Kidney (tissue), 14 donors: ENCODE results near the gene ALK. TPM values are rescaled to one million over a fixed set of nuclear protein-coding genes. Genes with fewer than 3 reads are reported as not detected.

Experiments used
- DNase-seq, 5 donors: peaks; one replicate each; pipeline ENCODE4 v3.0.0-alpha.2; 2013 to 2020
- FAIRE-seq: peaks from 2 replicates; lab custom pipeline; 2012; peaks lifted over from hg19 to GRCh38; lab: Jason Lieb, UNC
- H3K27ac ChIP-seq, 2 donors: one replicate each; pipeline ENCODE4 v1.7.0; 2013; ENCODE audit warnings: low read depth in 2 of 2, low read length in 2 of 2, inconsistent platforms in 1 of 2
- H3K27me3 ChIP-seq: one replicate; pipeline ENCODE4 v1.7.1; 2013; ENCODE audit warnings: low read length, inconsistent platforms; ENCODE audit not compliant: control insufficient read depth, insufficient read depth
- H3K36me3 ChIP-seq, 3 donors: one replicate each; pipeline versions ENCODE4 v1.7.0 to v1.7.1; 2013; ENCODE audit warnings: low read length in 3 of 3, control low read depth in 1 of 3, inconsistent platforms in 1 of 3; ENCODE audit not compliant: insufficient read depth in 3 of 3, control insufficient read depth in 2 of 3
- H3K4me1 ChIP-seq, 3 donors: one replicate each; pipeline versions ENCODE4 v1.7.0 to v1.7.1; 2013; ENCODE audit warnings: low read length in 3 of 3, inconsistent platforms in 1 of 3, low read depth in 1 of 3; ENCODE audit not compliant: control insufficient read depth in 2 of 3, insufficient read depth in 2 of 3
- H3K4me3 ChIP-seq, 3 donors: one replicate each; pipeline versions ENCODE4 v1.7.0 to v1.8.1; 2013; ENCODE audit warnings: low read length in 3 of 3, control low read depth in 1 of 3, inconsistent platforms in 1 of 3
- H3K9ac ChIP-seq, 3 donors: one replicate each; pipeline versions ENCODE4 v1.7.0 to v1.7.1; 2013; ENCODE audit warnings: low read length in 3 of 3, control low read depth in 1 of 3, inconsistent platforms in 1 of 3
- H3K9me3 ChIP-seq, 3 donors: one replicate each; pipeline versions ENCODE4 v1.7.0 to v1.7.1; 2013; ENCODE audit warnings: low read length in 3 of 3, control low read depth in 1 of 3, inconsistent platforms in 1 of 3; ENCODE audit not compliant: control insufficient read depth in 2 of 3, insufficient read depth in 1 of 3
- CTCF ChIP-seq: IDR thresholded peaks from 3 replicates; pipeline ENCODE4 v1.5.1; 2012; ENCODE audit warnings: mild to moderate bottlenecking, moderate library complexity, borderline replicate concordance; ENCODE audit not compliant: insufficient read depth; ENCODE audit errors: extremely low read depth
- intact Hi-C: fragments of 100-400 bp; cut with DNase I; formaldehyde crosslinking; loops from one replicate; pipeline ENCODE4 v1.11.1; 2022
- polyA plus RNA-seq: library from polyadenylated mRNA; stranded (reverse); fragments of 350-450 nt; fragmentation: Illumina TruSeq; extraction: RNeasy Lipid Tissue Mini Kit (QIAGEN cat#74804); gene quantifications from one replicate; pipeline ENCODE4 v1.2.3, GENCODE V29; 2014; ENCODE audit warnings: low read depth, low replicate concordance; ENCODE audit not compliant: insufficient read depth
- total RNA-seq: library from RNA; stranded (reverse); fragmentation: NEBNext Ultra II Directional; extraction: Animal tissue kit (Norgen Biotek cat#: 25700); gene quantifications from one replicate; pipeline ENCODE4 v1.2.1, GENCODE V29; 2021
- donor health status: control.
- donor health status: control.
- donor health status: control.
- donor health status: control.
- donor health status: control.
- donor health status: DM: yes; HTN: yes; CAD: no.
- donor health status: Normal renal cell carcinoma (clear cell type).

ALK gene
- total and polyA plus RNA-seq, 2 donors from 2014 or later: 0.13 TPM; not detected in 1

GRCh38 chr2:29482867-29483266 lies 438.5 kb downstream of the ALK start:
- intact Hi-C loops: no loop called here
- no peak overlapping the region for H3K4me3 ChIP-seq
- no peak overlapping the region for H3K9ac ChIP-seq
- no peak for FAIRE-seq
- H3K27me3 ChIP-seq: no peaks in the 10 kb centered on the region
- no peak for TF ChIP-seq CTCF
- no peaks in the 10 kb centered on the region for H3K4me1 ChIP-seq
- no peak for DNase-seq
- H3K9me3 ChIP-seq: no peaks in the 10 kb centered on the region
- no peak overlapping the region for H3K27ac ChIP-seq
- H3K36me3 ChIP-seq: no peaks in the 10 kb centered on the region

GRCh38 chr2:29482348-29482747 lies 439.0 kb downstream of the ALK start:
- Histone ChIP-seq H3K4me3 (no peak overlapping the region), H3K4me1 (no peaks in the 10 kb centered on the region), H3K27me3 (no peaks in the 10 kb centered on the region), H3K9me3 (no peaks in the 10 kb centered on the region), H3K27ac (no peak overlapping the region), H3K9ac (no peak overlapping the region), H3K36me3 (no peaks in the 10 kb centered on the region)
- FAIRE-seq (no peak), DNase-seq (no peak)
- no peak for TF ChIP-seq CTCF
- intact Hi-C loops: no loop called here

GRCh38 chr2:29481313-29481712 lies 440.1 kb downstream of the ALK start:
- no peak overlapping the region for H3K4me3 ChIP-seq
- H3K9ac ChIP-seq: no peak overlapping the region
- intact Hi-C loops: no loop called here
- no peaks in the 10 kb centered on the region for H3K9me3 ChIP-seq
- no peak overlapping the region for H3K27ac ChIP-seq
- TF ChIP-seq CTCF: no peak
- FAIRE-seq: no peak
- no peaks in the 10 kb centered on the region for H3K4me1 ChIP-seq
- H3K36me3 ChIP-seq: no peaks in the 10 kb centered on the region
- DNase-seq: no peak
- H3K27me3 ChIP-seq: no peaks in the 10 kb centered on the region

GRCh38 chr2:29480426-29480825 lies 441.0 kb downstream of the ALK start:
- H3K27ac ChIP-seq: no peak overlapping the region
- H3K4me1 ChIP-seq: no peaks in the 10 kb centered on the region
- H3K9me3 ChIP-seq: no peaks in the 10 kb centered on the region
- no peak overlapping the region for H3K9ac ChIP-seq
- intact Hi-C loops: no loop called here
- no peak for FAIRE-seq
- no peak for TF ChIP-seq CTCF
- no peaks in the 10 kb centered on the region for H3K27me3 ChIP-seq
- H3K4me3 ChIP-seq: no peak overlapping the region
- DNase-seq: no peak
- H3K36me3 ChIP-seq: no peaks in the 10 kb centered on the region
